K562 (cell line): ENCODE measurements around the gene IL10RB. TPM values are rescaled to one million over a fixed set of nuclear protein-coding genes. Genes with fewer than 3 reads are reported as not detected.
A peak's percentile ranks its signal among the peaks of the same experiment; 100 is the strongest.

Experiments used
- ATAC-seq: fragments of 200-7000 bp; cut with Tn5 transposase; 3 replicates; pipeline ENCODE4 v1.9.1; 2020; ENCODE audit warnings: moderate library complexity
- BruUV-seq: library from RNA; stranded (reverse); fragments of 400-500 nt; replicated peaks from 2 replicates; lab custom pipeline; 2021; lab: Mats Ljungman, UMichigan
- CTCF ChIA-PET: fragments of 300-600 bp; formaldehyde crosslinking; extraction: SDS; loops from one replicate; lab custom pipeline; 2021; ENCODE audit warnings: low intra/inter-chr PET ratio; lab: Yijun Ruan, JAX
- POLR2A ChIA-PET: fragments of 300-600, 350-650 bp; sonication (Branson Sonifier 250); formaldehyde crosslinking; extraction: SDS; loops from one replicate; lab custom pipeline; 2021; ENCODE audit warnings: antibody characterized with exemption, inconsistent platforms; lab: Yijun Ruan, JAX
- DNase-seq, 4 experiments: peaks; one replicate each; pipeline versions ENCODE4 v3.0.0 to v3.0.0-alpha.2; 2011 to 2018; ENCODE audit warnings: low spot score in 3 of 4, mixed read lengths in 3 of 4; ENCODE audit errors: extremely low read depth in 1 of 4
- FAIRE-seq: peaks from 2 replicates; lab custom pipeline; 2011; peaks lifted over from hg19 to GRCh38; lab: Jason Lieb, UNC
- H2AFZ ChIP-seq: 2 replicates; pipeline ENCODE4 v1.6.0; 2011; ENCODE audit warnings: low read depth, low read length, control low read depth, inconsistent platforms
- H3K27ac ChIP-seq: fragments of 200-600 bp; 3 replicates; pipeline ENCODE4 v1.8.0; 2011; ENCODE audit warnings: low read depth, mild to moderate bottlenecking, control low read depth, inconsistent platforms, low read length, moderate library complexity, mixed read lengths; ENCODE audit errors: extremely low read depth
- H3K27me3 ChIP-seq, 2 experiments: fragments of 300-600 bp in 1 of 2; 2 replicates in 1 of 2; 3 replicates in 1 of 2; pipeline versions ENCODE4 v1.6.0 to v1.8.0; 2011; ENCODE audit warnings: inconsistent platforms in 2 of 2, low read length in 2 of 2, mild to moderate bottlenecking in 1 of 2, mixed read lengths in 1 of 2, moderate library complexity in 1 of 2; ENCODE audit not compliant: control insufficient read depth in 2 of 2, insufficient read depth in 2 of 2
- H3K36me3 ChIP-seq: fragments of 300-600 bp; 3 replicates; pipeline ENCODE4 v1.8.0; 2011; ENCODE audit warnings: mild to moderate bottlenecking, low read length, inconsistent platforms; ENCODE audit not compliant: control insufficient read depth, insufficient read depth
- H3K4me1 ChIP-seq, 2 experiments: fragments of 200-600 bp in 1 of 2; replicated peaks in 1 of 2; 2 replicates in 1 of 2; 3 replicates in 1 of 2; pipeline versions ENCODE4 v1.5.1 to v1.8.0; 2011; ENCODE audit warnings: inconsistent platforms in 2 of 2, low read length in 2 of 2, mild to moderate bottlenecking in 1 of 2, mixed read lengths in 1 of 2, moderate library complexity in 1 of 2; ENCODE audit not compliant: control insufficient read depth in 2 of 2, insufficient read depth in 2 of 2
- H3K4me2 ChIP-seq: 2 replicates; pipeline ENCODE4 v1.6.1; 2011; ENCODE audit warnings: low read length, control low read depth, inconsistent platforms, mixed read lengths; ENCODE audit not compliant: insufficient read depth
- H3K4me3 ChIP-seq: fragments of 200-600 bp; sonication (generic), shearing (Covaris generic); 2 replicates; pipeline ENCODE4 v1.5.1; 2016; ENCODE audit warnings: control low read depth, inconsistent platforms
- H3K79me2 ChIP-seq: fragments of 200-600 bp; 3 replicates; pipeline ENCODE4 v1.8.0; 2011; ENCODE audit warnings: low read length, inconsistent platforms; ENCODE audit not compliant: control insufficient read depth, insufficient read depth
- H3K9ac ChIP-seq, 2 experiments: 2 replicates each; pipeline versions ENCODE4 v1.6.0 to v1.6.1; 2011; ENCODE audit warnings: low read depth in 2 of 2, low read length in 2 of 2, control low read depth in 1 of 2, inconsistent platforms in 1 of 2, mild to moderate bottlenecking in 1 of 2, mixed read lengths in 1 of 2; ENCODE audit not compliant: insufficient read depth in 1 of 2
- H3K9me1 ChIP-seq: one replicate; pipeline ENCODE4 v1.6.0; 2011; ENCODE audit warnings: inconsistent platforms, mild to moderate bottlenecking, low read length, moderate library complexity; ENCODE audit not compliant: control insufficient read depth, insufficient read depth
- H3K9me3 ChIP-seq: replicated peaks from 2 replicates; pipeline ENCODE4 v1.5.1; 2011; ENCODE audit warnings: low read depth, low read length, inconsistent platforms; ENCODE audit not compliant: control insufficient read depth, insufficient read depth
- H4K20me1 ChIP-seq: replicated peaks from 2 replicates; pipeline ENCODE4 v1.6.1; 2011; ENCODE audit warnings: low read length, inconsistent platforms, mixed read lengths; ENCODE audit not compliant: control insufficient read depth, insufficient read depth
- ARNT ChIP-seq, 2 experiments: fragments of 450-650 bp; IDR thresholded peaks; 2 replicates each; pipeline ENCODE4 v1.6.1; 2016; ENCODE audit warnings: mild to moderate bottlenecking in 1 of 2
- ATF1 ChIP-seq, 2 experiments: fragments of 450-650 bp in 1 of 2; IDR thresholded peaks; 2 replicates each; pipeline ENCODE4 v1.6.1; 2016; ENCODE audit warnings: missing compliant biosample characterization in 1 of 2, missing genetic modification characterization in 1 of 2
- ATF7 ChIP-seq: fragments of 450-650 bp; IDR thresholded peaks from 2 replicates; pipeline ENCODE4 v1.7.1; 2014; ENCODE audit warnings: mild to moderate bottlenecking, moderate library complexity
- CEBPB ChIP-seq: fragments of 450-650 bp; IDR thresholded peaks from 2 replicates; pipeline ENCODE4 v1.6.1; 2016; ENCODE audit warnings: missing genetic modification characterization, missing compliant biosample characterization
- FOXA1 ChIP-seq: fragments of 450-650 bp; IDR thresholded peaks from 2 replicates; pipeline ENCODE4 v1.6.1; 2016; ENCODE audit warnings: mild to moderate bottlenecking, borderline replicate concordance
- KLF13 ChIP-seq: fragments of 450-650 bp; IDR thresholded peaks from 2 replicates; pipeline ENCODE4 v1.6.1; 2016; ENCODE audit warnings: missing genetic modification characterization, low read depth, mild to moderate bottlenecking, missing compliant biosample characterization, moderate library complexity, borderline replicate concordance
- MECOM ChIP-seq: fragments of 250-450 bp; sonication (Bioruptor Pico); IDR thresholded peaks from 2 replicates; pipeline ENCODE4 v1.8.0; 2022; ENCODE audit warnings: inconsistent platforms
- NCOA4 ChIP-seq: fragments of 450-650 bp; IDR thresholded peaks from 2 replicates; pipeline ENCODE4 v1.6.1; 2018; ENCODE audit warnings: mild to moderate bottlenecking; ENCODE audit not compliant: partially characterized antibody
- NFRKB ChIP-seq: fragments of 450-650 bp; IDR thresholded peaks from 2 replicates; pipeline ENCODE4 v1.6.1; 2016; ENCODE audit warnings: low read depth
- NFXL1 ChIP-seq: fragments of 450-650 bp; formaldehyde crosslinking; IDR thresholded peaks from 2 replicates; pipeline ENCODE4 v1.4.0; 2021; ENCODE audit warnings: mild to moderate bottlenecking
- POLR3G ChIP-seq: IDR thresholded peaks from 2 replicates; pipeline ENCODE4 v1.6.1; 2011; ENCODE audit not compliant: insufficient read length, insufficient replicate concordance; ENCODE audit errors: extremely low read depth
- TAF15 ChIP-seq: fragments of 200-400 bp; formaldehyde crosslinking; IDR thresholded peaks from 2 replicates; pipeline ENCODE4 v1.6.1; 2017; ENCODE audit warnings: mild to moderate bottlenecking, low read depth, low read length, moderate library complexity
- ZNF124 ChIP-seq: sonication (generic); formaldehyde crosslinking; IDR thresholded peaks from 2 replicates; pipeline ENCODE4 v1.8.1; 2022; ENCODE audit warnings: missing genetic modification reagents
- ZNF717 ChIP-seq: fragments of 250-450 bp; sonication (Bioruptor Pico); IDR thresholded peaks from 2 replicates; pipeline ENCODE4 v1.5.0; 2021
- WGBS: fragments of 100-300 bp; shearing (Covaris generic); methylation state at CpG from one replicate; pipeline ENCODE4 v1.1.6; 2016; ENCODE audit warnings: low coverage, mixed read lengths; ENCODE audit not compliant: insufficient coverage; ENCODE audit errors: missing lambda C conversion rate; 5-methylcytosine and 5-hydroxymethylcytosine counted together
- in situ Hi-C: fragments of 300-500 bp; cut with MboI; formaldehyde crosslinking; loops from 4 replicates; pipeline ENCODE4 v1.15.0; 2018; ENCODE audit warnings: inconsistent platforms, mixed read lengths
- intact Hi-C: fragments of 100-400 bp; cut with micrococcal nuclease; formaldehyde crosslinking; loops from 2 replicates; pipeline ENCODE4 v1.14.2; 2022
- polyA plus RNA-seq, 8 experiments: library from polyadenylated mRNA; depleted of rRNA in 4 of 8; stranded (reverse) in 5 of 8; unstranded in 3 of 8; fragments of >200 nt; fragmentation: Nextera tagmentation in 2 of 8; fragmentation: Illumina TruSeq in 1 of 8; extraction: Ambion mirVana in 2 of 8; extraction: Trizol in 1 of 8; gene quantifications; 2 replicates each; pipeline versions ENCODE4 v1.2.1 to v1.2.3, GENCODE V29; 2011 to 2014; ENCODE audit warnings: inconsistent platforms in 1 of 8, missing spikeins in 1 of 8
- total RNA-seq, 7 experiments: library from RNA; depleted of rRNA in 6 of 7; stranded (reverse); fragments of >200 nt in 6 of 7; fragmentation: Illumina TruSeq in 2 of 7; extraction: Trizol in 2 of 7; gene quantifications; 2 replicates each; pipeline versions ENCODE4 v1.2.1 to v1.2.3, GENCODE V29; 2011 to 2021; ENCODE audit warnings: low replicate concordance in 1 of 7
- TF ChIP-seq, protein P1 (sequence below): sonication (generic); formaldehyde crosslinking; IDR thresholded peaks from 2 replicates; pipeline ENCODE4 v1.8.0; 2022; ENCODE audit warnings: mild to moderate bottlenecking, missing genetic modification reagents
- TF ChIP-seq, protein P2 (sequence below): fragments of 450-650 bp; formaldehyde crosslinking; IDR thresholded peaks from 2 replicates; pipeline ENCODE4 v1.4.0; 2020; ENCODE audit warnings: mild to moderate bottlenecking, moderate library complexity
- TF ChIP-seq, protein P3 (sequence below): fragments of 450-650 bp; IDR thresholded peaks from 2 replicates; pipeline ENCODE4 v1.6.1; 2016; ENCODE audit warnings: low read depth, mild to moderate bottlenecking, moderate library complexity

Gene IL10RB
- total and polyA plus RNA-seq, 9 of the 15 experiments (the other 6 are each of a cell fraction or from before 2014, with no cell fraction given): 10.9 to 33.8 (median 23.0) TPM

DNA sequence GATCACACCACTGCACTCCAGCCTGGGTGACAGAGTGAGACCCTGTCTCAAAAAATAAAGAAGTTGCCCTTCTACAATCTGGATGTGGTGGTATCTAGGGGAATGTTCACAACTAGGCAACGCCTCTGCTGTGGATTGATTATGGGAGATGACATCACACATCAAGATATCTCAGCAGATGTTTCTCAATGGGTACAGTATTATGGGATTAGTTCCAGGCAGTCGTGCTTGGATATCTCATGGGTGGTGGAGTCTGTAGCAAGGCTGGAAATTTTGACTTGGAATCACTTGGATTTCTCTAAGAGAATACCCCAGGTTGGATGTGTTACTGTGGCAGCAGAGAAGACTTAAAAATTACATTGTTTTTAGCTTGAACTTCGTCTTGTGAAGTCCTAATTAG lies 28.7 kb upstream of the IL10RB start (continued):
- TF ChIP-seq TAF15: no peak
- TF ChIP-seq ATF7: peak; percentile 88
- TF ChIP-seq, protein P1, sequence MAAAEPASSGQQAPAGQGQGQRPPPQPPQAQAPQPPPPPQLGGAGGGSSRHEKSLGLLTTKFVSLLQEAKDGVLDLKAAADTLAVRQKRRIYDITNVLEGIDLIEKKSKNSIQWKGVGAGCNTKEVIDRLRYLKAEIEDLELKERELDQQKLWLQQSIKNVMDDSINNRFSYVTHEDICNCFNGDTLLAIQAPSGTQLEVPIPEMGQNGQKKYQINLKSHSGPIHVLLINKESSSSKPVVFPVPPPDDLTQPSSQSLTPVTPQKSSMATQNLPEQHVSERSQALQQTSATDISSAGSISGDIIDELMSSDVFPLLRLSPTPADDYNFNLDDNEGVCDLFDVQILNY: no peak
- no peak for TF ChIP-seq MECOM
- no peak for TF ChIP-seq ATF1 (CRISPR knock-in tag; IDR thresholded peaks at IDR 0.05)
- peak; percentile 61 for TF ChIP-seq ATF1 (tag; IDR thresholded peaks at IDR 0.05)
- no peak for TF ChIP-seq ARNT (IDR thresholded peaks at IDR 0.05)
- TF ChIP-seq NCOA4: no peak
- TF ChIP-seq KLF13 (tag): no peak
- no peak for TF ChIP-seq NFRKB
- no peak for TF ChIP-seq ZNF717
- TF ChIP-seq, protein P2, sequence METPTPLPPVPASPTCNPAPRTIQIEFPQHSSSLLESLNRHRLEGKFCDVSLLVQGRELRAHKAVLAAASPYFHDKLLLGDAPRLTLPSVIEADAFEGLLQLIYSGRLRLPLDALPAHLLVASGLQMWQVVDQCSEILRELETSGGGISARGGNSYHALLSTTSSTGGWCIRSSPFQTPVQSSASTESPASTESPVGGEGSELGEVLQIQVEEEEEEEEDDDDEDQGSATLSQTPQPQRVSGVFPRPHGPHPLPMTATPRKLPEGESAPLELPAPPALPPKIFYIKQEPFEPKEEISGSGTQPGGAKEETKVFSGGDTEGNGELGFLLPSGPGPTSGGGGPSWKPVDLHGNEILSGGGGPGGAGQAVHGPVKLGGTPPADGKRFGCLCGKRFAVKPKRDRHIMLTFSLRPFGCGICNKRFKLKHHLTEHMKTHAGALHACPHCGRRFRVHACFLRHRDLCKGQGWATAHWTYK (CRISPR knock-in tag): no peak

DNA sequence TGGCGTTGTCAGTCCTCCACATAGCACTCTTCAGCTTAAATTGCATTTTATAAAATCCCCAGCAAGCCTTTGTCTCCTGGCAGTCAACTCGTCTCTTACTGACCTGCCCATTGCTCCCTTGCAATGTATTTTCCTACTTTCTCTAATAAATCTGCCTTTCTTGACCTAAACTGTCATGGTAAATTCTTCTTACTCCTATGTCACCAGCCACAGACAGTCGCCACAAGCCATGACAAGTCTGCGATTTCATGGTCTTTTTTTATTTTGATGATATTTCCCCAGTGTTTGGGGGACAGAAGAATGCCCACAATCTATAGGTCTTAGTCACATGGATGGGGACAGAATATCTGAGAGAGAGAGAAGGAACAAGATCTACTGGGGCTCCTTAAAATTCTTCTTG lies 28.0 kb upstream of the IL10RB start:
- TF ChIP-seq ZNF124: no peak
- no peak for TF ChIP-seq POLR3G
- TF ChIP-seq NFXL1: no peak
- no peak for TF ChIP-seq FOXA1
- TF ChIP-seq, protein P3, sequence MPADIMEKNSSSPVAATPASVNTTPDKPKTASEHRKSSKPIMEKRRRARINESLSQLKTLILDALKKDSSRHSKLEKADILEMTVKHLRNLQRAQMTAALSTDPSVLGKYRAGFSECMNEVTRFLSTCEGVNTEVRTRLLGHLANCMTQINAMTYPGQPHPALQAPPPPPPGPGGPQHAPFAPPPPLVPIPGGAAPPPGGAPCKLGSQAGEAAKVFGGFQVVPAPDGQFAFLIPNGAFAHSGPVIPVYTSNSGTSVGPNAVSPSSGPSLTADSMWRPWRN: no peak
- no peak for TF ChIP-seq CEBPB (tag)
- Histone ChIP-seq H4K20me1 (no peaks in the 10 kb centered on the region), H3K9ac (no peak overlapping the region), H3K4me2 (no peak overlapping the region), H3K36me3 (peaks cover 7% of the 10 kb centered on the region; the same call in 1 of the 3 replicates), H2AFZ (no peak overlapping the region), H3K4me3 (no peak overlapping the region), H3K27me3 (no peaks in the 10 kb centered on the region), H3K4me1 (peaks cover 0 to 2% of the 10 kb centered on the region in 2 experiments; a peak in 4 of 5 replicates), H3K9me3 (no peaks in the 10 kb centered on the region), H3K9me1 (no peaks in the 10 kb centered on the region), H3K79me2 (peaks cover 3% of the 10 kb centered on the region; the same call in 1 of the 3 replicates), H3K27ac (no peak overlapping the region)
- POLR2A ChIA-PET: interaction anchor here (1.2 kb wide), 1 partner anchor 24 kb away, joined by 3 read pairs; no protein-coding TSS in a partner anchor
- in situ Hi-C loops: no loop called here
- intact Hi-C loops: no loop called here
- no TSS peak for BruUV-seq
- FAIRE-seq: no peak
- DNase-seq: no peak
- WGBS: 75% methylated on average over 4 of the region's 4 CpGs
- no peak for ATAC-seq
- CTCF ChIA-PET: no interaction called here
